Activated naive CD4-positive, alpha-beta T cell treated with Interleukin-2 at 50 U/mL for 16 hours (primary cell): Measurements from ENCODE around the gene CCDC17.

Source experiments
- DNase-seq: peaks from one replicate; pipeline ENCODE4 v3.0.0-alpha.2; 2020

CCDC17 gene

GRCh38 chr1:45623972-45624371, at the start of gene CCDC17:
Gene CCDC17, minus strand, starts transcription at chr1:45624054. Its CDS starts 145 bp downstream, at chr1:45623909.
- no peak for DNase-seq

DNA sequence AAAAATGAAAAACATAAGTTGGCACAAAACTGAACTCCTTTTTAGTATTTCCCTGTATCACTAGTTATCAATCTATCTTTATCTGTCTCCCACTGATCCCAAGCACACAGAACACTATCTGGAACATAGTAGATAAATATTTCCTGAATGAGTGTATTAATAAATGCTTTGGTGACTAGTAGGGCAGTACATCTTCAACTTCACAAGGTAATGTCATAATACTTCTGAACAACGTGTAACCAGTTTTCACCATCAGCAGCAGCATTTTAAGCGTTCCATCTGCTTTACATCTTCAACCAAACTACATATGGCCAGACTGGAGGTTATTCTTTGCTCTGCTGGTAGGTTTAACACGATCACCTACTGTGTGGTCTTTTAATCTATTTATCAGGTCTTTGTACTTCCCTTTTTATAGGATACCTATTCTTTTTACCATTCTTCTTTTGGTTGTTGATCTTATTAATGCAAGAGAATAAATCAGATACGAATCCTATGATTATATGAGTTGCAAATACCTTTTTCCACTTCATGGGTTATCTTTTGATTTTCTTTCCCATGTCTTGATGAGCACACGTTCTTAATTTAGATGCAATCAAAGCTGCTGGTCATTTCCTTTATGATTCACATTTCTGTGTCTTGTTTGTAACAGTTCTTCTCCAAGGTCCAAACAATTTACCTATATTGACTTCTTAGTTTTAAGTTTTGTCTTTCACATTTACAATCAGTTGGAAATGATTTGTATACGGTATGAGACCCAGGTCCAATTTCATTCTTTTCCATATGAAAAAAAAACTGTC, 46.2 kb upstream of the CCDC17 start:
- DNase-seq: no peak

GRCh38 chr1:45669379-45669778, 45.5 kb upstream of the CCDC17 start:
- no peak for DNase-seq

DNA sequence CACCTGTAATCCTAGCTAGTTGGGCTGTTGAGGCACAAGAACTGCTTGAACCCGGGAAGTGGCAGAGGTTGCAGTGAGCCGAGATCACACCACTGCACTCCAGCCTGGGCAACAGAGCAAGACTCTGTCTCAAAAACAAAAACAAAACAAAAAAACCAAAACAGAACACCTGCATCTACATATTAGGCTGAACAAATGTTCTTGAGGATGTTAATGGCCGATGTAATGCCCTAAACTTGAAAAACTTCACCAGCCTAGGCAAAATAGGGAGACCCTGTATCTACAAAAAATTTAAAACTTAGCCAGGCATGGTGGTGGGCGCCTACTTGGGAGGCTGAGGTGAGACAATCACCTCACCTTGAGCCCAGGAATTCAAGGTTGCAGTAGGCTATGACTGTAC, 44.7 kb upstream of the CCDC17 start:
- DNase-seq: no peak

GRCh38 chr1:45667321-45668111, 43.7 kb upstream of the CCDC17 start:
- DNase-seq: no peak

DNA sequence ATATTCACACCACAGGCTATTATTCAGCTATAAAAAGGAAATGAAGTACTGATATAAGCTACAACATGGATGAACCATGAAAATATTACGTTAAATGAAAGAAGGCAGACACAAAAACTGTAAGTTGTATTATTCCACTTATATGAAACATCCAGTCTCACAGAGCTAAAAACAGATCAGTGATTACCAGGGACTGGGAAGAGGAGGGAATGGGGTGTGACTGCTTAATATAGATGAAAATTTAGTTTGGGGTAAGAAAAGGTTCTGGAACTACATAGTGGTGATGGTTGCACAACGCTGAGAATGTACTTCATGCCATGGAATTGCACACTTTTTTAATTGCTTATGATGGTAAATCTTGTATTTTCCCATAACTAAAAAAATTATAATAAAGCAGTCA, 43.0 kb upstream of the CCDC17 start:
- no peak for DNase-seq

GRCh38 chr1:45660336-45660735, 36.5 kb upstream of the CCDC17 start:
- DNase-seq: no peak

DNA sequence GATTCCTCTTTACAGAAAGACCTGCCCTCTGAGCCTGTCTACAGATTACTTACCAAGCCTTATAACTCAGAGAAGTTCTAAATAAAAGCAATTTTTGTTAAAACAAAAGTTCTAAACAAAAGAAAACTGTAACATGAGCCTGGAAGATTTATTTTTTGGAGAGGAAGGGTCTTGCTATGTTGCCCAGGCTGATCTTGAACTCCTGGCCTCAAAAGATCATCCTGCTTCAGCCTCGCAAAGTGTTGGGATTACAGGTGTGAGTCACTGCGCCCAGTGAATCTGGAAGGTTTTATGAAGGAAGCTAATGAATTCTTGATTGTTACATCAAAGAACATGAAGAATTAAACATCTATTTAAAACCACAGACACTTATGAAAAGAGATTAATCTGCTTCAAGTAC, 35.4 kb upstream of the CCDC17 start:
- no peak for DNase-seq

- no peak for DNase-seq
These were observed 34.3 kb upstream of the CCDC17 start for GRCh38 chr1:45658171-45658570.

GRCh38 chr1:45656573-45657226, 32.8 kb upstream of the CCDC17 start:
- no peak for DNase-seq

DNA sequence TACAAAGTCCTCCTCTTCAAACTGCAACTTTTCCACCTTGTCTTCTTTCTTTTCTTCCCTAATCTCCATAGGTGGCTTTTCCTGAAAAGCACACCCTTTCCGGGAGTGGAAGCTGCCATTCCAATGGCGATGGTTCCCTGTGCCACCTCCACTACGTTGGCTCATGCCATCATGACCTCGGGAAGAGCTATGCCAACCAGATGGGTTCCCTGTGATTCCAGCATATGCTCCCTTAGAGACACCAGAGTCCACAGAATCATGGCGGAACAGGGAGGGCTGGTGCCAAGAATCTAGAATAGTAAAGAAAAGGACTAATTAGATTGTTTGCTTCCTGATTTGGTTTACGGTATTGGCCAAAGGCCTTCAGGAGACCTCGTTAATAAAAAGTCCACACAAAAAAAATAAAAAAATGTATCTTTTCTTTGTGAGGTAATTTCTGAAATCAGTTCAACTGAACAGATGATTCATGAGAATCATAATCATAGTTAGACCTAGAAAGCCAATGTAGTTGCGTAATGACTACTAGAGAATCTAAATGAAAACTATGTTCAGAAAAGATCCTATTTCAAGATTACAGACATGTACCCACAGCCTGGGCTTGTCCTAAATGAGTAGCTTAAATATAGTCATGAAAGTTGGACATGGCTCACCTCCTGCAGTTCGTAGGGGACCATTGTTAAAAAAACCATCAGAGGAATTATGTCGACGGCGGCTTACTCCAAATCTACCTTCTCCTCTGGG, 30.9 kb upstream of the CCDC17 start:
- DNase-seq: no peak

- no peak for DNase-seq
These were observed 23.6 kb upstream of the CCDC17 start for GRCh38 chr1:45647248-45648021.

- DNase-seq: no peak
These were observed 20.8 kb upstream of the CCDC17 start for GRCh38 chr1:45644661-45645060.

DNA sequence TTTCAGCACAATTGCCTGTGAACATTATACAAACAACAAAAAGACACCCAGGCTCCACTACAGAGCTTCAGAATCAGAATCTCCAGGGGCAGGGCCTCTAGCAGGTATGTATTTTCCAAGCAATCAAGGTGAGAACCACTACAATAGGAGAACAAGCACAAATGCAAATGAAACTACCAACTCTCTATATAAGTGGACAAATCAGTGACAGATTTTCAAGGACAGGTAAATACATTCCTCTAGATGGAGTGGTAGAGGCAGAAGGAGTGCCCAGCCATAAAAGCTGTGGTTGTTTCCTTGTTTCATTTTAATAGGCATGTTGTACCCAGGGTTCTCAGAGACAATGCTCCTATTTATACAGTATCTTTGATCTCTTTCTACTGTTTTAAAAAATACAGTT, 20.1 kb upstream of the CCDC17 start:
- no peak for DNase-seq

- DNase-seq: no peak
These were observed 19.5 kb upstream of the CCDC17 start for GRCh38 chr1:45643321-45643720.

GRCh38 chr1:45640293-45640692, 16.4 kb upstream of the CCDC17 start:
- DNase-seq: no peak

- no peak for DNase-seq
These were observed 11.4 kb upstream of the CCDC17 start for GRCh38 chr1:45635211-45635610.

DNA sequence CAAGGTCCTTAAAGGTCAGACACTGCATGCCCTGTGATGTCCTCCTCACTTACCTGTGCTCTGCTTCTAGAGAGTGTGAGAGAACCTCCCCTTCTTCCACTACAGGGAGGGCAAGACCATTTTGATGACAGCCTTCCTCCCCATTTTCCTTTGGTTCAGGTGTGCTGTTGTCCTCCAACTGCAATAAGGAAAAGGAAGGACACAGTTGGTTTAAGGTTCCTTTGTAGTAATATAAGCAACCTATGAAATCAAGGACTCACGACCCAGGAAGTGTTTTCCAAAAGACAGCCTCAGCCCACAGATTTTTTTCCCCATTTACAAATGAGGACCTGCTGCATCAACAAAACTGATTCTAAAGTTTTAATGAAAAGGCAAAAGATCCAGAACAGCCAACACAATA, 6.6 kb upstream of the CCDC17 start:
- DNase-seq: no peak

- no peak for DNase-seq
These were observed 5.2 kb upstream of the CCDC17 start for GRCh38 chr1:45629035-45629434.

- no peak for DNase-seq
These were observed 1.1 kb downstream of the CCDC17 start for GRCh38 chr1:45622524-45623394.

DNA sequence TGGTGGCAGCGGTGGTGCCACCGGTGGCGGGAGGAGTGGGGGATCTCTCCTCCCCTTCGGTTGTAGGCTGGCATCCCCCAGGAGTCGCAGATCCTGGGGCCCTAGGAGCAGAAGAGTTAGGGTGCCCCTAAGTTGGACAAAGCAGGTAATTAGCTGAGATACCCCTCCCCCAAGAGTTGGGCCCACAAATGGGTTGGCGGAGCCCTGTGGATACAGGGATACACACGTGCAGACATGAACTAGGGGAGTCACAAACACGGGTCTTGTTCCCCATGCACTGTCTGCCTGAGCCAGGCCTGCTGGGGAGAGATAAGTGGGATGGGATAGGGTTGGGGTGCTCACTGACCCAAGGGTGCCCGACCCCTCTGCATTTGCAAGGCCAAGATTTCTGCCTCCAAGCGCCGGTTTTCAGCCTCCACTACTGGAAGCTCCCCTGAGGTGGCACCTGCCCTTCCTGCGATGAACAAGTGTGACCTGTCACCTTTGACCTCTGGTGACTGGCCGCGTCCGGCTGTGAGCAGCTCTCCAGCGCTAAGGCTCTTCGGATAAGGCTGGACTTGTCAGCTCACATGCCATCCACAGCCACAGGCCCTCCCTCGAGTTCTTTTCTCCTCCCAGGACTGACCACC, 1.8 kb downstream of the CCDC17 start:
- DNase-seq: no peak
